HepG2 (cell line): ENCODE measurements around the gene EPHB6. TPM values are rescaled to one million over a fixed set of nuclear protein-coding genes. Genes with fewer than 3 reads are reported as not detected.

Source experiments
- ATAC-seq: fragments of 200-7000 bp; cut with Tn5 transposase; 3 replicates; pipeline ENCODE4 v1.9.1; 2020; ENCODE audit warnings: mild to moderate bottlenecking, moderate library complexity
- BruUV-seq: library from RNA; stranded (reverse); fragments of 400-500 nt; replicated peaks from 2 replicates; lab custom pipeline; 2021; lab: Mats Ljungman, UMichigan
- CTCF ChIA-PET: fragments of 300-600 bp; formaldehyde crosslinking; extraction: SDS; loops from one replicate; lab custom pipeline; 2021; ENCODE audit warnings: low total read pairs, inconsistent platforms, low intra/inter-chr PET ratio; lab: Yijun Ruan, JAX
- POLR2A ChIA-PET: fragments of 350-600 bp; sonication (Branson Sonifier 250); formaldehyde crosslinking; loops from one replicate; lab custom pipeline; 2020; ENCODE audit warnings: antibody characterized with exemption, inconsistent platforms; lab: Yijun Ruan, JAX
- DNase-seq: peaks from one replicate; pipeline ENCODE4 v3.0.0-alpha.2; 2015; ENCODE audit warnings: low spot score
- FAIRE-seq: peaks from 3 replicates; lab custom pipeline; 2011; peaks lifted over from hg19 to GRCh38; lab: Jason Lieb, UNC
- H2AFZ ChIP-seq: one replicate; pipeline ENCODE4 v1.6.1; 2011; ENCODE audit warnings: low read length, inconsistent platforms
- H3K27ac ChIP-seq: fragments of 300-600 bp; 3 replicates; pipeline ENCODE4 v1.8.0; 2011; ENCODE audit warnings: mixed run types, mild to moderate bottlenecking, mixed read lengths, low read length, inconsistent platforms; ENCODE audit not compliant: insufficient read depth; ENCODE audit errors: extremely low read length
- H3K27me3 ChIP-seq, 2 experiments: fragments of 200-600 bp in 1 of 2; 2 replicates in 1 of 2; 3 replicates in 1 of 2; pipeline versions ENCODE4 v1.6.0 to v1.8.0; 2011; ENCODE audit warnings: low read length in 2 of 2, mild to moderate bottlenecking in 2 of 2, moderate library complexity in 2 of 2, inconsistent platforms in 1 of 2; ENCODE audit not compliant: insufficient read depth in 2 of 2, control insufficient read depth in 1 of 2
- H3K36me3 ChIP-seq, 2 experiments: fragments of 200-600 bp in 1 of 2; replicated peaks in 1 of 2; 2 replicates in 1 of 2; 3 replicates in 1 of 2; pipeline versions ENCODE4 v1.5.1 to v1.8.0; 2011; ENCODE audit warnings: low read length in 2 of 2, inconsistent platforms in 1 of 2; ENCODE audit not compliant: insufficient read depth in 2 of 2, control insufficient read depth in 1 of 2
- H3K4me1 ChIP-seq: 2 replicates; pipeline ENCODE4 v1.5.1; 2012; ENCODE audit warnings: low read length, inconsistent platforms; ENCODE audit not compliant: insufficient read depth
- H3K4me2 ChIP-seq: 2 replicates; pipeline ENCODE4 v1.6.0; 2011; ENCODE audit warnings: low read depth, low read length, inconsistent platforms
- H3K4me3 ChIP-seq, 3 experiments: fragments of 200-600 bp in 1 of 3; sonication (generic), shearing (Covaris generic) in 1 of 3; replicated peaks in 1 of 3; 2 replicates each; pipeline ENCODE4 v1.5.1; 2011 to 2016; ENCODE audit warnings: low read length in 3 of 3, inconsistent platforms in 2 of 3, low read depth in 2 of 3, mild to moderate bottlenecking in 2 of 3, control low read depth in 1 of 3, mixed read lengths in 1 of 3; ENCODE audit not compliant: insufficient read depth in 1 of 3
- H3K79me2 ChIP-seq: one replicate; pipeline ENCODE4 v1.6.1; 2011; ENCODE audit warnings: low read length, inconsistent platforms; ENCODE audit not compliant: insufficient read depth
- H3K9ac ChIP-seq: 2 replicates; pipeline ENCODE4 v1.6.0; 2011; ENCODE audit warnings: mild to moderate bottlenecking, low read depth, low read length, inconsistent platforms; ENCODE audit not compliant: insufficient read depth
- H3K9me3 ChIP-seq: 2 replicates; pipeline ENCODE4 v1.5.1; 2012; ENCODE audit warnings: mild to moderate bottlenecking, low read length
- H4K20me1 ChIP-seq: 2 replicates; pipeline ENCODE4 v1.6.0; 2011; ENCODE audit warnings: inconsistent platforms, mild to moderate bottlenecking, low read length, moderate library complexity; ENCODE audit not compliant: insufficient read depth
- GTF2F1 ChIP-seq: fragments of 150-350 bp; IDR thresholded peaks from 2 replicates; pipeline ENCODE4 v1.6.1; 2014; ENCODE audit warnings: low read length
- PHF5A ChIP-seq: IDR thresholded peaks from one replicate; pipeline ENCODE4 v1.6.1; 2018; ENCODE audit warnings: low read depth, missing genetic modification reagents; ENCODE audit not compliant: unreplicated experiment
- RFXANK ChIP-seq: IDR thresholded peaks from 2 replicates; pipeline ENCODE4 v1.6.1; 2016
- ZNF121 ChIP-seq: sonication (generic); formaldehyde crosslinking; IDR thresholded peaks from 2 replicates; pipeline ENCODE4 v1.5.0; 2020; ENCODE audit warnings: mild to moderate bottlenecking, missing genetic modification reagents
- ZNF780A ChIP-seq: sonication (generic); formaldehyde crosslinking; IDR thresholded peaks from 2 replicates; pipeline ENCODE4 v1.8.0; 2022; ENCODE audit warnings: mild to moderate bottlenecking, missing genetic modification reagents, moderate library complexity
- WGBS: methylation state at CpG from one replicate; pipeline ENCODE4 v1.1.6; 2017; ENCODE audit warnings: low lambda C conversion rate; 5-methylcytosine and 5-hydroxymethylcytosine counted together
- in situ Hi-C: cut with HindIII; loops from 2 replicates; pipeline ENCODE4 v1.10.0; 2017; ENCODE audit warnings: low pct_unique_long_range_greater_than_20kb; ENCODE audit not compliant: extremely low pct_ligation_motif_present
- intact Hi-C: fragments of 100-400 bp; cut with micrococcal nuclease; formaldehyde crosslinking; loops from one replicate; pipeline ENCODE4 v1.10.0; 2022; ENCODE audit not compliant: unreplicated experiment
- polyA plus RNA-seq, 8 experiments: library from polyadenylated mRNA; depleted of rRNA in 3 of 8; stranded (reverse) in 7 of 8; unstranded in 1 of 8; fragments of >200 nt; fragmentation: Illumina TruSeq in 4 of 8; extraction: Trizol in 4 of 8; gene quantifications; 2 replicates each; pipeline versions ENCODE4 v1.2.1 to v1.2.3, GENCODE V29; 2011 to 2016; ENCODE audit warnings: low read depth in 4 of 8, missing spikeins in 1 of 8, mixed read lengths in 1 of 8; ENCODE audit not compliant: insufficient read depth in 1 of 8
- total RNA-seq, 5 experiments: library from RNA; depleted of rRNA; stranded (reverse); fragments of >200 nt; fragmentation: Illumina TruSeq; extraction: Trizol; gene quantifications; 2 replicates each; pipeline ENCODE4 v1.2.3, GENCODE V29; 2016; ENCODE audit warnings: low read depth in 1 of 5
- TF ChIP-seq, protein P1 (sequence below): sonication (generic); formaldehyde crosslinking; IDR thresholded peaks from 2 replicates; pipeline ENCODE4 v1.4.0; 2020; ENCODE audit warnings: mild to moderate bottlenecking, missing genetic modification reagents
- TF ChIP-seq, protein P2 (sequence below): sonication (generic); formaldehyde crosslinking; conservative IDR thresholded peaks from 2 replicates; pipeline ENCODE4 v1.4.0; 2020; ENCODE audit warnings: missing genetic modification reagents
- TF ChIP-seq, protein P3 (sequence below): sonication (generic); formaldehyde crosslinking; IDR thresholded peaks from 2 replicates; pipeline ENCODE4 v1.4.0; 2020; ENCODE audit warnings: missing genetic modification reagents, borderline replicate concordance
- TF ChIP-seq, protein P4 (sequence below): fragments of 450-650 bp; IDR thresholded peaks from 2 replicates; pipeline ENCODE4 v1.6.1; 2017
- TF ChIP-seq, protein P5 (sequence below): sonication (generic); formaldehyde crosslinking; IDR thresholded peaks from 2 replicates; pipeline ENCODE4 v1.4.0; 2020; ENCODE audit warnings: missing genetic modification reagents
- TF ChIP-seq, protein P6 (sequence below): sonication (generic); formaldehyde crosslinking; conservative IDR thresholded peaks from 2 replicates; pipeline ENCODE4 v1.4.0; 2020; ENCODE audit warnings: missing genetic modification reagents

EPHB6 gene
- total and polyA plus RNA-seq, 2 of the 13 experiments (the other 11 are each of a cell fraction or from before 2014, with no cell fraction given) = not detected

DNA sequence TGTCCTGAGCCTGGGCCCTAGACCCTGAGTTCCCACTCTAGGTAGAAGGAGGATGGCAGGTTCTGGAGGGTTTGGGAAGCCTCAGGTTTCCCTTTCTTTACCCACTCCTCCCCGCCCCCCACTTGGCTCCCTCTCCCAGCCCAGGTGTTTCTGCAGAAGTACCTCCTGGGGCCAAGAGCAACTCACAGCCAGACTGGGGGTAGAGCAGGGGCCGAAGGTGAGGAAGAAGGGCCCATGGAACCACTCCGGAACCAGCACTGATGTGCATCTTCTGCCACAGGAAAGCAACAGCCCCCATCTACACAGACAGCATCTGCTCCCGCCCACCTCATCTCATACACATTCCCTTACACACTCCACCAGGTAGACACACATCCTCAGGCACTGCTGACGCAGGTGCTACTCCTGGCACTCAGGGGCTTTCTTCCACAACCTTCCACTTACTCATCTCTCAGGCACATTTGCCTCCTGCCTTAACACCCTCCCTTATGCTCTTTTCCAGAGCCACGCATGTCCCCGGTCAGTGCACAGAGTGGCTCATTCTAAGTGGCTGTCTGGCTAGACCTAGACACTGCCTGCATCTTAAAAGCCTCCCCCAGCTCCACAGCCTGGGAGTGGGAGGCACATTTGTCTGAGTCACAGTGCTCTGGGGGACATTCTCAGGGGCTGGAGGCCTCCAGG lies 1.8 kb downstream of the EPHB6 start:
- Histone ChIP-seq H3K36me3 (no peaks in the 10 kb centered on the region), H2AFZ (no peak overlapping the region), H4K20me1 (no peaks in the 10 kb centered on the region), H3K9ac (no peak overlapping the region), H3K9me3 (no peaks in the 10 kb centered on the region), H3K27me3 (peaks cover 1 to 46% of the 10 kb centered on the region in 2 experiments; a peak in 3 of 5 replicates), H3K27ac (no peak overlapping the region), H3K4me2 (no peak overlapping the region), H3K4me1 (no peaks in the 10 kb centered on the region), H3K79me2 (no peaks in the 10 kb centered on the region), H3K4me3 (no peak overlapping the region)
- no peak for FAIRE-seq
- BruUV-seq = no TSS peak
- intact Hi-C loops (loop anchor here (2.0 kb wide), 1 partner anchor 358 kb away; no protein-coding TSS in a partner anchor), in situ Hi-C loops (no loop called here)
- CTCF ChIA-PET = no interaction called here
- ATAC-seq = no peak
- no peak for DNase-seq
- POLR2A ChIA-PET = no interaction called here
- 6% methylated on average over 4 of the region's 7 CpGs for WGBS
- no peak for TF ChIP-seq PHF5A
- TF ChIP-seq, protein P1, sequence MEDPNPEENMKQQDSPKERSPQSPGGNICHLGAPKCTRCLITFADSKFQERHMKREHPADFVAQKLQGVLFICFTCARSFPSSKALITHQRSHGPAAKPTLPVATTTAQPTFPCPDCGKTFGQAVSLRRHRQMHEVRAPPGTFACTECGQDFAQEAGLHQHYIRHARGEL = no peak
- TF ChIP-seq ZNF121 (CRISPR knock-in tag) = no peak
- TF ChIP-seq, protein P2, sequence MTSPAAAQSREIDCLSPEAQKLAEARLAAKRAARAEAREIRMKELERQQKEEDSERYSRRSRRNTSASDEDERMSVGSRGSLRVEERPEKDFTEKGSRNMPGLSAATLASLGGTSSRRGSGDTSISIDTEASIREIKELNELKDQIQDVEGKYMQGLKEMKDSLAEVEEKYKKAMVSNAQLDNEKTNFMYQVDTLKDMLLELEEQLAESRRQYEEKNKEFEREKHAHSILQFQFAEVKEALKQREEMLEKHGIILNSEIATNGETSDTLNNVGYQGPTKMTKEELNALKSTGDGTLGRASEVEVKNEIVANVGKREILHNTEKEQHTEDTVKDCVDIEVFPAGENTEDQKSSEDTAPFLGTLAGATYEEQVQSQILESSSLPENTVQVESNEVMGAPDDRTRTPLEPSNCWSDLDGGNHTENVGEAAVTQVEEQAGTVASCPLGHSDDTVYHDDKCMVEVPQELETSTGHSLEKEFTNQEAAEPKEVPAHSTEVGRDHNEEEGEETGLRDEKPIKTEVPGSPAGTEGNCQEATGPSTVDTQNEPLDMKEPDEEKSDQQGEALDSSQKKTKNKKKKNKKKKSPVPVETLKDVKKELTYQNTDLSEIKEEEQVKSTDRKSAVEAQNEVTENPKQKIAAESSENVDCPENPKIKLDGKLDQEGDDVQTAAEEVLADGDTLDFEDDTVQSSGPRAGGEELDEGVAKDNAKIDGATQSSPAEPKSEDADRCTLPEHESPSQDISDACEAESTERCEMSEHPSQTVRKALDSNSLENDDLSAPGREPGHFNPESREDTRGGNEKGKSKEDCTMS (CRISPR knock-in tag) = no peak
- TF ChIP-seq, protein P3, sequence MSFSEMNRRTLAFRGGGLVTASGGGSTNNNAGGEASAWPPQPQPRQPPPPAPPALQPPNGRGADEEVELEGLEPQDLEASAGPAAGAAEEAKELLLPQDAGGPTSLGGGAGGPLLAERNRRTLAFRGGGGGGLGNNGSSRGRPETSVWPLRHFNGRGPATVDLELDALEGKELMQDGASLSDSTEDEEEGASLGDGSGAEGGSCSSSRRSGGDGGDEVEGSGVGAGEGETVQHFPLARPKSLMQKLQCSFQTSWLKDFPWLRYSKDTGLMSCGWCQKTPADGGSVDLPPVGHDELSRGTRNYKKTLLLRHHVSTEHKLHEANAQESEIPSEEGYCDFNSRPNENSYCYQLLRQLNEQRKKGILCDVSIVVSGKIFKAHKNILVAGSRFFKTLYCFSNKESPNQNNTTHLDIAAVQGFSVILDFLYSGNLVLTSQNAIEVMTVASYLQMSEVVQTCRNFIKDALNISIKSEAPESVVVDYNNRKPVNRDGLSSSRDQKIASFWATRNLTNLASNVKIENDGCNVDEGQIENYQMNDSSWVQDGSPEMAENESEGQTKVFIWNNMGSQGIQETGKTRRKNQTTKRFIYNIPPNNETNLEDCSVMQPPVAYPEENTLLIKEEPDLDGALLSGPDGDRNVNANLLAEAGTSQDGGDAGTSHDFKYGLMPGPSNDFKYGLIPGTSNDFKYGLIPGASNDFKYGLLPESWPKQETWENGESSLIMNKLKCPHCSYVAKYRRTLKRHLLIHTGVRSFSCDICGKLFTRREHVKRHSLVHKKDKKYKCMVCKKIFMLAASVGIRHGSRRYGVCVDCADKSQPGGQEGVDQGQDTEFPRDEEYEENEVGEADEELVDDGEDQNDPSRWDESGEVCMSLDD (CRISPR knock-in tag) = no peak
- TF ChIP-seq, protein P4, sequence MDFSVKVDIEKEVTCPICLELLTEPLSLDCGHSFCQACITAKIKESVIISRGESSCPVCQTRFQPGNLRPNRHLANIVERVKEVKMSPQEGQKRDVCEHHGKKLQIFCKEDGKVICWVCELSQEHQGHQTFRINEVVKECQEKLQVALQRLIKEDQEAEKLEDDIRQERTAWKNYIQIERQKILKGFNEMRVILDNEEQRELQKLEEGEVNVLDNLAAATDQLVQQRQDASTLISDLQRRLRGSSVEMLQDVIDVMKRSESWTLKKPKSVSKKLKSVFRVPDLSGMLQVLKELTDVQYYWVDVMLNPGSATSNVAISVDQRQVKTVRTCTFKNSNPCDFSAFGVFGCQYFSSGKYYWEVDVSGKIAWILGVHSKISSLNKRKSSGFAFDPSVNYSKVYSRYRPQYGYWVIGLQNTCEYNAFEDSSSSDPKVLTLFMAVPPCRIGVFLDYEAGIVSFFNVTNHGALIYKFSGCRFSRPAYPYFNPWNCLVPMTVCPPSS = no peak
- TF ChIP-seq RFXANK (CRISPR knock-in tag) = no peak
- TF ChIP-seq, protein P5, sequence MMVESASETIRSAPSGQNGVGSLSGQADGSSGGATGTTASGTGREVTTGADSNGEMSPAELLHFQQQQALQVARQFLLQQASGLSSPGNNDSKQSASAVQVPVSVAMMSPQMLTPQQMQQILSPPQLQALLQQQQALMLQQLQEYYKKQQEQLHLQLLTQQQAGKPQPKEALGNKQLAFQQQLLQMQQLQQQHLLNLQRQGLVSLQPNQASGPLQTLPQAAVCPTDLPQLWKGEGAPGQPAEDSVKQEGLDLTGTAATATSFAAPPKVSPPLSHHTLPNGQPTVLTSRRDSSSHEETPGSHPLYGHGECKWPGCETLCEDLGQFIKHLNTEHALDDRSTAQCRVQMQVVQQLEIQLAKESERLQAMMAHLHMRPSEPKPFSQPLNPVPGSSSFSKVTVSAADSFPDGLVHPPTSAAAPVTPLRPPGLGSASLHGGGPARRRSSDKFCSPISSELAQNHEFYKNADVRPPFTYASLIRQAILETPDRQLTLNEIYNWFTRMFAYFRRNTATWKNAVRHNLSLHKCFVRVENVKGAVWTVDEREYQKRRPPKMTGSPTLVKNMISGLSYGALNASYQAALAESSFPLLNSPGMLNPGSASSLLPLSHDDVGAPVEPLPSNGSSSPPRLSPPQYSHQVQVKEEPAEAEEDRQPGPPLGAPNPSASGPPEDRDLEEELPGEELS (CRISPR knock-in tag) = no peak
- no peak for TF ChIP-seq ZNF780A (CRISPR knock-in tag)
- TF ChIP-seq, protein P6, sequence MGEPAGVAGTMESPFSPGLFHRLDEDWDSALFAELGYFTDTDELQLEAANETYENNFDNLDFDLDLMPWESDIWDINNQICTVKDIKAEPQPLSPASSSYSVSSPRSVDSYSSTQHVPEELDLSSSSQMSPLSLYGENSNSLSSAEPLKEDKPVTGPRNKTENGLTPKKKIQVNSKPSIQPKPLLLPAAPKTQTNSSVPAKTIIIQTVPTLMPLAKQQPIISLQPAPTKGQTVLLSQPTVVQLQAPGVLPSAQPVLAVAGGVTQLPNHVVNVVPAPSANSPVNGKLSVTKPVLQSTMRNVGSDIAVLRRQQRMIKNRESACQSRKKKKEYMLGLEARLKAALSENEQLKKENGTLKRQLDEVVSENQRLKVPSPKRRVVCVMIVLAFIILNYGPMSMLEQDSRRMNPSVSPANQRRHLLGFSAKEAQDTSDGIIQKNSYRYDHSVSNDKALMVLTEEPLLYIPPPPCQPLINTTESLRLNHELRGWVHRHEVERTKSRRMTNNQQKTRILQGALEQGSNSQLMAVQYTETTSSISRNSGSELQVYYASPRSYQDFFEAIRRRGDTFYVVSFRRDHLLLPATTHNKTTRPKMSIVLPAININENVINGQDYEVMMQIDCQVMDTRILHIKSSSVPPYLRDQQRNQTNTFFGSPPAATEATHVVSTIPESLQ (CRISPR knock-in tag) = no peak
- no peak for TF ChIP-seq GTF2F1
